Astrocyte (in vitro differentiated cells and primary cell): ENCODE results near the gene PACSIN1. TPM values are rescaled to one million over a fixed set of nuclear protein-coding genes. Genes with fewer than 3 reads are reported as not detected.

Source experiments
- DNase-seq: peaks from one replicate; pipeline ENCODE4 v3.0.0-alpha.2; 2010; ENCODE audit warnings: low read depth
- FAIRE-seq: peaks from 2 replicates; lab custom pipeline; 2011; peaks lifted over from hg19 to GRCh38; lab: Jason Lieb, UNC
- H2AFZ ChIP-seq: 2 replicates; pipeline ENCODE4 v1.6.0; 2012; ENCODE audit warnings: low read depth, low read length, inconsistent platforms
- H3K27ac ChIP-seq: 2 replicates; pipeline ENCODE4 v1.5.1; 2011; ENCODE audit warnings: low read depth, low read length, inconsistent platforms
- H3K27me3 ChIP-seq: 2 replicates; pipeline ENCODE4 v1.6.0; 2011; ENCODE audit warnings: low read length, inconsistent platforms; ENCODE audit not compliant: insufficient read depth
- H3K36me3 ChIP-seq: 2 replicates; pipeline ENCODE4 v1.5.1; 2011; ENCODE audit warnings: low read length, inconsistent platforms; ENCODE audit not compliant: insufficient read depth
- H3K4me1 ChIP-seq: 2 replicates; pipeline ENCODE4 v1.5.1; 2011; ENCODE audit warnings: low read length, inconsistent platforms; ENCODE audit not compliant: insufficient read depth
- H3K4me2 ChIP-seq: 2 replicates; pipeline ENCODE4 v1.6.0; 2012; ENCODE audit warnings: low read length, inconsistent platforms
- H3K4me3 ChIP-seq: 2 replicates; pipeline ENCODE4 v1.5.1; 2011; ENCODE audit warnings: low read depth, mild to moderate bottlenecking, low read length, inconsistent platforms; ENCODE audit not compliant: insufficient read depth
- H3K79me2 ChIP-seq: 2 replicates; pipeline ENCODE4 v1.6.0; 2012; ENCODE audit warnings: mild to moderate bottlenecking, low read length, inconsistent platforms; ENCODE audit not compliant: insufficient read depth
- H3K9ac ChIP-seq: 2 replicates; pipeline ENCODE4 v1.6.0; 2012; ENCODE audit warnings: mild to moderate bottlenecking, low read length, inconsistent platforms
- H3K9me3 ChIP-seq: 2 replicates; pipeline ENCODE4 v1.5.1; 2012; ENCODE audit warnings: low read depth, mild to moderate bottlenecking, low read length, inconsistent platforms; ENCODE audit not compliant: insufficient read depth
- H4K20me1 ChIP-seq: 2 replicates; pipeline ENCODE4 v1.6.0; 2012; ENCODE audit warnings: low read length, inconsistent platforms; ENCODE audit not compliant: insufficient read depth
- H3K27ac Mint-ChIP-seq: one replicate; pipeline ENCODE4 v1.8.0; 2021; ENCODE audit warnings: mild to moderate bottlenecking, mixed read lengths; ENCODE audit not compliant: unreplicated experiment
- H3K27me3 Mint-ChIP-seq: one replicate; pipeline ENCODE4 v1.8.0; 2021; ENCODE audit warnings: low read depth, mixed read lengths; ENCODE audit not compliant: unreplicated experiment
- H3K36me3 Mint-ChIP-seq: one replicate; pipeline ENCODE4 v1.8.0; 2021; ENCODE audit warnings: low read depth, mixed read lengths; ENCODE audit not compliant: unreplicated experiment
- H3K4me1 Mint-ChIP-seq: one replicate; pipeline ENCODE4 v1.8.0; 2021; ENCODE audit warnings: low read depth, mixed read lengths; ENCODE audit not compliant: unreplicated experiment
- H3K4me3 Mint-ChIP-seq: one replicate; pipeline ENCODE4 v1.8.0; 2021; ENCODE audit warnings: mild to moderate bottlenecking, moderate library complexity, mixed read lengths; ENCODE audit not compliant: unreplicated experiment
- H3K9me3 Mint-ChIP-seq: one replicate; pipeline ENCODE4 v1.8.0; 2021; ENCODE audit warnings: mild to moderate bottlenecking, mixed read lengths; ENCODE audit not compliant: unreplicated experiment
- EZH2 ChIP-seq: IDR thresholded peaks from 2 replicates; pipeline ENCODE4 v1.6.1; 2012; ENCODE audit warnings: mild to moderate bottlenecking, low read length, inconsistent platforms; ENCODE audit not compliant: insufficient read depth
- total RNA-seq: library from RNA; stranded (reverse); gene quantifications from 2 replicates; pipeline ENCODE4 v1.2.1, GENCODE V29; 2021
- TF ChIP-seq, protein P1 (sequence below): IDR thresholded peaks from 2 replicates; pipeline ENCODE4 v1.5.1; 2011; ENCODE audit warnings: low read depth, mild to moderate bottlenecking, inconsistent platforms, low read length, moderate library complexity; ENCODE audit not compliant: insufficient read depth

The PACSIN1 gene
- total RNA-seq, 1 donor from 2014 or later = 0.32 TPM

DNA sequence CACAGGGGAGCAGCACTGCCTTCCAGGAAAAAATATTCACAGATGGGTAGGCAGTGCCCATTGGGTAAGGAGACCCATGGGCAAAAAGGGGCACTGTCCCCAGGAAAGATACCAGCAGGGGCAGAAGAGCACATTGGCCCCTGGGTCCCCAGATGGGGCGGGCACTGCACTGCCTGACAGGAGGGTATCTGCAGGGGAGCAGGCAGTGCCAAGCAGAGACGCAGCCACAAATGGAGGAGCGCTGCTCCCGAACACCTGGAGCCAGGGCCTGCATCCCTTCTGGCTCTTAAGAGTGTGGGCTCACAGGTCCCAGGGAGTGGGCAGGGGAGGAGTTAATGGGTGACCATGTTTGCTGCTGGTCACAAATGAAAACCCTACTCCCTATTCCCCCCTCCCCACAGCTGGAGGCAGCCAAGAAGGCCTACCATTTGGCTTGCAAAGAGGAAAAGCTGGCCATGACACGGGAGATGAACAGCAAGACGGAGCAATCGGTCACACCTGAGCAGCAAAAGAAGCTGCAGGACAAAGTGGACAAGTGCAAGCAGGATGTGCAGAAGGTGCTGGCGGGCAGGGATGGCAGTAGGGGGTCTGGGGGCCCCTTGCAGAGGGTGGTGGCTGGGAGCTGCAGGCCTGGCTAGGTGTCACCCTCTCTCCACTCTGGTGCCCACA is 63.3 kb downstream of the PACSIN1 start:
- TF ChIP-seq EZH2 = no peak
- TF ChIP-seq, protein P1, sequence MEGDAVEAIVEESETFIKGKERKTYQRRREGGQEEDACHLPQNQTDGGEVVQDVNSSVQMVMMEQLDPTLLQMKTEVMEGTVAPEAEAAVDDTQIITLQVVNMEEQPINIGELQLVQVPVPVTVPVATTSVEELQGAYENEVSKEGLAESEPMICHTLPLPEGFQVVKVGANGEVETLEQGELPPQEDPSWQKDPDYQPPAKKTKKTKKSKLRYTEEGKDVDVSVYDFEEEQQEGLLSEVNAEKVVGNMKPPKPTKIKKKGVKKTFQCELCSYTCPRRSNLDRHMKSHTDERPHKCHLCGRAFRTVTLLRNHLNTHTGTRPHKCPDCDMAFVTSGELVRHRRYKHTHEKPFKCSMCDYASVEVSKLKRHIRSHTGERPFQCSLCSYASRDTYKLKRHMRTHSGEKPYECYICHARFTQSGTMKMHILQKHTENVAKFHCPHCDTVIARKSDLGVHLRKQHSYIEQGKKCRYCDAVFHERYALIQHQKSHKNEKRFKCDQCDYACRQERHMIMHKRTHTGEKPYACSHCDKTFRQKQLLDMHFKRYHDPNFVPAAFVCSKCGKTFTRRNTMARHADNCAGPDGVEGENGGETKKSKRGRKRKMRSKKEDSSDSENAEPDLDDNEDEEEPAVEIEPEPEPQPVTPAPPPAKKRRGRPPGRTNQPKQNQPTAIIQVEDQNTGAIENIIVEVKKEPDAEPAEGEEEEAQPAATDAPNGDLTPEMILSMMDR = no peak
- Mint-ChIP-seq H3K9me3 (peaks cover 2% of the 10 kb centered on the region), H3K4me1 (no peaks in the 10 kb centered on the region), H3K36me3 (no peaks in the 10 kb centered on the region), H3K4me3 (no peak overlapping the region), H3K27me3 (peaks cover 42% of the 10 kb centered on the region), H3K27ac (no peak overlapping the region)
- Histone ChIP-seq H3K27me3 (no peaks in the 10 kb centered on the region), H3K4me2 (no peak overlapping the region), H2AFZ (no peak overlapping the region), H3K27ac (no peak overlapping the region), H3K9ac (no peak overlapping the region), H3K79me2 (no peaks in the 10 kb centered on the region), H3K9me3 (no peaks in the 10 kb centered on the region), H4K20me1 (no peaks in the 10 kb centered on the region), H3K36me3 (no peaks in the 10 kb centered on the region), H3K4me3 (no peak overlapping the region), H3K4me1 (no peaks in the 10 kb centered on the region)
- DNase-seq = no peak
- no peak for FAIRE-seq

DNA sequence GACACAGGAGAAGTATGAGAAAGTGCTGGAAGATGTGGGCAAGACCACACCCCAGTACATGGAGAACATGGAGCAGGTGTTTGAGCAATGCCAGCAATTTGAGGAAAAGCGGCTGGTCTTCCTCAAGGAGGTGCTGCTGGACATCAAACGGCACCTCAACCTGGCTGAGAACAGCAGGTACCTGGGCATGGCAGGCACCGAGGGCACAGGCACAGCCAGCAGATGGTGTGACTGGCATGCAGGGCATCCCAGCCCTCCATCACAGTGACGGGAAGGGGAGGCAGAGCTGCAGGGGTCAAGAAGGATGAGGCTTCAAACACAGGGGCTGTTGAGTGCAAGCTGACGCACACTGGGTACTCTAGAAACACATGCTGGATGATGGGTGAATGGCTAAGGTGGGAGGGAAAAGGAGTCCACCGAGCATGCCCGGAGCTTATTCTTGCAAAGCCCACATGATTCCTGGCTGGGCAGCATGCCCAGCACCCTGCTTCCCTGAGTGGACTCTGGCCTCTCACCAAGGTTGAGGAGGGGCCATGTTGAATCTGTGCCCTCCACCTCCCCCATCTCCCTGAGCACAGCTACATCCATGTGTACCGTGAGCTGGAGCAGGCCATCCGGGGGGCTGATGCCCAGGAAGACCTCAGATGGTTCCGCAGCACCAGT is 63.9 kb downstream of the PACSIN1 start:
- H3K36me3 ChIP-seq = no peaks in the 10 kb centered on the region
- no peaks in the 10 kb centered on the region for H4K20me1 ChIP-seq
- no peaks in the 10 kb centered on the region for H3K4me1 ChIP-seq
- H3K9me3 Mint-ChIP-seq = peaks cover 2% of the 10 kb centered on the region
- TF ChIP-seq EZH2 = no peak
- TF ChIP-seq, protein P1 = no peak
- H3K27me3 Mint-ChIP-seq = peaks cover 38% of the 10 kb centered on the region
- no peak overlapping the region for H3K27ac ChIP-seq
- no peaks in the 10 kb centered on the region for H3K36me3 Mint-ChIP-seq
- no peak for FAIRE-seq
- no peak for DNase-seq
- H3K79me2 ChIP-seq = no peaks in the 10 kb centered on the region
- no peaks in the 10 kb centered on the region for H3K4me1 Mint-ChIP-seq
- no peak overlapping the region for H3K27ac Mint-ChIP-seq
- H3K4me2 ChIP-seq = no peak overlapping the region
- no peak overlapping the region for H3K4me3 ChIP-seq
- no peak overlapping the region for H3K4me3 Mint-ChIP-seq
- H3K27me3 ChIP-seq = no peaks in the 10 kb centered on the region
- H3K9me3 ChIP-seq = no peaks in the 10 kb centered on the region
- H2AFZ ChIP-seq = no peak overlapping the region
- no peak overlapping the region for H3K9ac ChIP-seq
